Right atrium auricular region (tissue), 2 donors: ENCODE results near the gene CCDC102B. TPM values are rescaled to one million over a fixed set of nuclear protein-coding genes. Genes with fewer than 3 reads are reported as not detected.

ENCODE experiments used
- DNase-seq: peaks from one replicate; pipeline ENCODE4 v3.0.0-alpha.2; 2019; ENCODE audit warnings: low spot score
- H3K27ac ChIP-seq, 2 donors: fragments of 200-600 bp; sonication (generic); 1 replicate in 1 of 2; 2 replicates in 1 of 2; pipeline ENCODE4 v1.5.1; 2016 to 2019
- H3K27me3 ChIP-seq, 2 donors: fragments of 200-600 bp; sonication (generic); one replicate each; pipeline versions ENCODE4 v1.5.1 to v1.6.0; 2017 to 2019
- H3K36me3 ChIP-seq: fragments of 200-600 bp; sonication (generic); one replicate; pipeline ENCODE4 v1.5.1; 2016
- H3K4me1 ChIP-seq, 2 donors: fragments of 200-600 bp; sonication (generic); one replicate each; pipeline versions ENCODE4 v1.5.1 to v1.6.0; 2017 to 2019
- H3K4me3 ChIP-seq, 2 donors: fragments of 200-600 bp; sonication (generic); 1 replicate in 1 of 2; 2 replicates in 1 of 2; pipeline ENCODE4 v1.5.1; 2017 to 2019; ENCODE audit warnings: mild to moderate bottlenecking in 1 of 2, moderate library complexity in 1 of 2
- H3K9me3 ChIP-seq, 2 donors: fragments of 200-600 bp; sonication (generic); one replicate each; pipeline ENCODE4 v1.5.1; 2019
- total RNA-seq, 2 donors: library from RNA; depleted of rRNA; stranded (reverse); fragments of >200 nt; gene quantifications; one replicate each; pipeline ENCODE4 v1.1.0, GENCODE V29; 2016
- TF ChIP-seq, protein P1 (sequence below), 2 donors: fragments of 200-600 bp; sonication (generic); IDR thresholded peaks; one replicate each; pipeline ENCODE4 v1.5.1; 2019; ENCODE audit warnings: antibody characterized with exemption in 2 of 2

Gene CCDC102B
- total RNA-seq, 2 donors from 2014 or later = 2.5 to 5.9 TPM

- H3K4me3 ChIP-seq = no peak overlapping the region
- no peaks in the 10 kb centered on the region for H3K4me1 ChIP-seq
- TF ChIP-seq, protein P1, sequence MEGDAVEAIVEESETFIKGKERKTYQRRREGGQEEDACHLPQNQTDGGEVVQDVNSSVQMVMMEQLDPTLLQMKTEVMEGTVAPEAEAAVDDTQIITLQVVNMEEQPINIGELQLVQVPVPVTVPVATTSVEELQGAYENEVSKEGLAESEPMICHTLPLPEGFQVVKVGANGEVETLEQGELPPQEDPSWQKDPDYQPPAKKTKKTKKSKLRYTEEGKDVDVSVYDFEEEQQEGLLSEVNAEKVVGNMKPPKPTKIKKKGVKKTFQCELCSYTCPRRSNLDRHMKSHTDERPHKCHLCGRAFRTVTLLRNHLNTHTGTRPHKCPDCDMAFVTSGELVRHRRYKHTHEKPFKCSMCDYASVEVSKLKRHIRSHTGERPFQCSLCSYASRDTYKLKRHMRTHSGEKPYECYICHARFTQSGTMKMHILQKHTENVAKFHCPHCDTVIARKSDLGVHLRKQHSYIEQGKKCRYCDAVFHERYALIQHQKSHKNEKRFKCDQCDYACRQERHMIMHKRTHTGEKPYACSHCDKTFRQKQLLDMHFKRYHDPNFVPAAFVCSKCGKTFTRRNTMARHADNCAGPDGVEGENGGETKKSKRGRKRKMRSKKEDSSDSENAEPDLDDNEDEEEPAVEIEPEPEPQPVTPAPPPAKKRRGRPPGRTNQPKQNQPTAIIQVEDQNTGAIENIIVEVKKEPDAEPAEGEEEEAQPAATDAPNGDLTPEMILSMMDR (IDR thresholded peaks at IDR 0.05) = no peak
- DNase-seq = no peak
- no peaks in the 10 kb centered on the region for H3K27me3 ChIP-seq
- no peak overlapping the region for H3K27ac ChIP-seq
- peaks cover 0 to 5% of the 10 kb centered on the region in 2 donors for H3K9me3 ChIP-seq
- H3K36me3 ChIP-seq = no peaks in the 10 kb centered on the region
Observed at GRCh38 chr18:68769461-68769860, 28.4 kb upstream of the CCDC102B start.

GRCh38 chr18:68772268-68772667 is 25.6 kb upstream of the CCDC102B start:
- H3K27me3 ChIP-seq = no peaks in the 10 kb centered on the region
- TF ChIP-seq, protein P1 (IDR thresholded peaks at IDR 0.05) = no peak
- no peaks in the 10 kb centered on the region for H3K4me1 ChIP-seq
- peak overlapping the region in 1 of 2 donors; percentile 31 for H3K27ac ChIP-seq
- no peak for DNase-seq
- H3K4me3 ChIP-seq = no peak overlapping the region
- no peaks in the 10 kb centered on the region for H3K36me3 ChIP-seq
- peaks cover 0 to 5% of the 10 kb centered on the region in 2 donors for H3K9me3 ChIP-seq

DNA sequence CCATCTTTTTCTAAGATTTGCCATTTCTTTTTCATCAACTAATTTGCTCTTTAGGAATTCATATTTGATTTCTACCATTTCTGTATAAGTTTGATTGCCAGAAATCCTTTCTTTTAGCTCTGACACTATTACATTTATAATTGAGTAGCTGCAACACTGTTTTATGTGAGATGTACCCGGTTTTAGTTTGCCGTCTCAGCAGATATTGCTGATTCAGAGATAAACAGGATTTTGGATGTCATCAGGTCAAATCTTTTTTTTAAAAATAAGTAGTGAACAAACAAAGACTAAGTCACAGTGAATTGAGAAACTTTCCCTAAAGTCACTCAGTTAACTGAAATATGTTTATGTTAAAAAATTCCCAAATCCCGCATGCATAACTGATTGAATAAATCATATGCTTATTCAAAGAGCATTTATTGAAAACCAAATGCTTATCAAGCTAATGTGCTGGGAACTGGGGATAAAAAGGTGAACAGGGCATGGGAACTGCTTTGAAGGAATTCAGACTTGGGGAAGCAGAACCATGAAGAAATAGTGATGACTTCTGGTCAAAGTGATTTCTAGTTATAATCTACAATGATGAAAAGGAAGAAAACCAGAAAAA is 19.5 kb upstream of the CCDC102B start:
- DNase-seq = no peak
- no peaks in the 10 kb centered on the region for H3K36me3 ChIP-seq
- H3K4me1 ChIP-seq = peaks cover 0 to 6% of the 10 kb centered on the region in 2 donors
- no peak overlapping the region for H3K27ac ChIP-seq
- no peak overlapping the region for H3K4me3 ChIP-seq
- no peaks in the 10 kb centered on the region for H3K27me3 ChIP-seq
- no peaks in the 10 kb centered on the region for H3K9me3 ChIP-seq
- TF ChIP-seq, protein P1 (IDR thresholded peaks at IDR 0.05) = no peak

DNA sequence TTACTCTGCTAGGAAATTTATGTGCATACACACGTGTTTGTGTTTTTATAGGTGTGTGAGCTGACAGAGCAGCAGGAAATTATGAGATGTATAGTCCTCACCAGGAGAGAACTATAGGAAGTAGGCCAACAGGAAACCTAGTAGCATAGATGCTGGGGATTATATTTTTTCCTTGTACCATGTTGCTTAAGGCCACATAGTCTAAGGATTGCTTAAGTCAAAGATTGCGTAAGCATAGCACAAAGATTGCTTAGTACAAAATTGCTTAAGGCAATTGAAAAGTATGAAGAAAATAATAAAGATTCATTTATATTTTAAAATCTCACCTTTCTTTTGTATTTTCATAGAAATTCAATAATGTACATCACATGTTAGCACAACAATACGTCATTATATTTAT is 18.7 kb upstream of the CCDC102B start:
- Histone ChIP-seq H3K36me3 (no peaks in the 10 kb centered on the region), H3K9me3 (no peaks in the 10 kb centered on the region), H3K4me3 (no peak overlapping the region), H3K27me3 (no peaks in the 10 kb centered on the region), H3K27ac (no peak overlapping the region), H3K4me1 (peaks cover 0 to 6% of the 10 kb centered on the region in 2 donors)
- TF ChIP-seq, protein P1 (IDR thresholded peaks at IDR 0.05) = no peak
- no peak for DNase-seq

GRCh38 chr18:68780802-68781635 is 16.9 kb upstream of the CCDC102B start:
- DNase-seq = no peak
- TF ChIP-seq, protein P1 (IDR thresholded peaks at IDR 0.05) = no peak
- H3K9me3 ChIP-seq = no peaks in the 10 kb centered on the region
- H3K4me3 ChIP-seq = no peak overlapping the region
- H3K27me3 ChIP-seq = no peaks in the 10 kb centered on the region
- H3K27ac ChIP-seq = no peak overlapping the region
- H3K4me1 ChIP-seq = peaks cover 0 to 6% of the 10 kb centered on the region in 2 donors
- no peaks in the 10 kb centered on the region for H3K36me3 ChIP-seq
